GM12872 (cell line): ENCODE results near the gene SHISA3.

Experiments used
- TF ChIP-seq, protein P1 (sequence below): IDR thresholded peaks from 3 replicates; pipeline ENCODE4 v1.5.1; 2011; ENCODE audit warnings: low read depth, mild to moderate bottlenecking, low read length, moderate library complexity; ENCODE audit not compliant: insufficient read depth

SHISA3 gene

DNA sequence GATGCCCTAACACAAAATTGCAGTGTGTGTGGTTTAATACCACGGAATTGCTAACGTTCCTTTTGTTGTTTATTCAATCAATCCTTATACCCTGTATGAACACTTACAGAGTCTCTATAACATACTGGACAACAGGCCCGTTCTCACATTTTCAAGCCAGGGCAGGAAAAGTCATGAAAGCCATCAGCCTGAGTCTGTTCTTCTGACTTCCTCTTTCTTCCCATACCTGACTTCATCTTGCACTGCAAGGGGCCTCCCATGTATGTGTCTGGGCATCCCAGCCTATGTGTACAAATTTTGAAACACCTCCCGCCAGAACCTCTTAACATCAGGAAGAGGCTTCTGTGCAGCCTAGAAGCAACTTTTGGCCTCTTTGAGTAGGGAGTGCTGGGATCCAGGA, 4.9 kb upstream of the SHISA3 start:
- TF ChIP-seq, protein P1, sequence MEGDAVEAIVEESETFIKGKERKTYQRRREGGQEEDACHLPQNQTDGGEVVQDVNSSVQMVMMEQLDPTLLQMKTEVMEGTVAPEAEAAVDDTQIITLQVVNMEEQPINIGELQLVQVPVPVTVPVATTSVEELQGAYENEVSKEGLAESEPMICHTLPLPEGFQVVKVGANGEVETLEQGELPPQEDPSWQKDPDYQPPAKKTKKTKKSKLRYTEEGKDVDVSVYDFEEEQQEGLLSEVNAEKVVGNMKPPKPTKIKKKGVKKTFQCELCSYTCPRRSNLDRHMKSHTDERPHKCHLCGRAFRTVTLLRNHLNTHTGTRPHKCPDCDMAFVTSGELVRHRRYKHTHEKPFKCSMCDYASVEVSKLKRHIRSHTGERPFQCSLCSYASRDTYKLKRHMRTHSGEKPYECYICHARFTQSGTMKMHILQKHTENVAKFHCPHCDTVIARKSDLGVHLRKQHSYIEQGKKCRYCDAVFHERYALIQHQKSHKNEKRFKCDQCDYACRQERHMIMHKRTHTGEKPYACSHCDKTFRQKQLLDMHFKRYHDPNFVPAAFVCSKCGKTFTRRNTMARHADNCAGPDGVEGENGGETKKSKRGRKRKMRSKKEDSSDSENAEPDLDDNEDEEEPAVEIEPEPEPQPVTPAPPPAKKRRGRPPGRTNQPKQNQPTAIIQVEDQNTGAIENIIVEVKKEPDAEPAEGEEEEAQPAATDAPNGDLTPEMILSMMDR = no peak

DNA sequence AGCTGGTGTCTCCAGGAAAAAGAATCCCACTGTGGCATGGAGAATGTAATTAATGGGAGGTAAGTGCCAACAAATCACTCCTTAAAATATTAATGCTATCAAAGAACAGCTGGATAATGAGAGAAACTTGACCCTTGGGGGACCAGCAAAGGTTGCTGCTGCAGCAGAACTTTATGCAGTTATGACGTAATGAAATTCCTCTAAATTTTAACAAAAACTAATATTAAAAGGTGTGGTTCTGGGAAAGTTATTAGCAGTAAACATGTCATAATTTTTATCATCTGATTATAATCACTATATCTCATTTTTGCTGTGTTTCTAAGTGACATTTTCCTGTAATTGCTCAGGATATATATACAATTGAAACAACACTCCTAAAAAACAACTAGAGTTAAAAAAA, 1.7 kb upstream of the SHISA3 start:
- TF ChIP-seq, protein P1 = no peak

GRCh38 chr4:42396361-42396751, 932 bp upstream of the SHISA3 start:
- TF ChIP-seq, protein P1 = no peak

- TF ChIP-seq, protein P1 = no peak
These were observed 415 bp downstream of the SHISA3 start for GRCh38 chr4:42397635-42398170.

DNA sequence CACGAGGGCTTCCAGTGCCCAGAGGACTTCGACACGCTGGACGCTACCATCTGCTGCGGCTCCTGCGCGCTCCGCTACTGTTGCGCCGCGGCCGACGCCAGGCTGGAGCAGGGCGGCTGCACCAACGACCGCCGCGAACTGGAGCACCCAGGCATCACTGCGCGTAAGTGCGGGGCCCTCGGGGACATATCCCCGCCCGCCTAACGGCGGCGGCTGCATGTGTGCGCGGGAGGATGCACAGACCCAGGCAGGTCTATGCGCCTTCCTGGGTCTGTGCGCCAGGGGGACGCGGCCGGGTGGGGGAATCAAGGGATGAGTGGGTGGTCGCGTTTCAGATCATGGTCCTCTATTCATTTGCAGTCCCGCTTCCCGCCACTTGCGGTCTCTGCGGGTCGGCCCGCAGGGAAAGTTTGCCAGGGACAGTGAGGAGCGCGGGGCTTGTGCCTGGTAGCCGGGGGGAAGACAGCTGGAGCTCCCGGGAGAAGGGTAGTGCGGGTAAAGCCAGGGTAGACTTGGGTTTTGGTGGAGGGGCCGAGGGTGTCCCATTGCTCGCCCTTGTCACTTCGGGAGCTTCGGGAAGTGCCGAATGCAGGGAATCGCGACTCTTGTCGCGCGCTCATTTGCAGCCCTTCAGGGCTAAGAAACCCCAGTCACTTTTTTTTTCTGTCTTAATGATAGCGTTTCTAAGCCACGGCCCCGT, 1.0 kb downstream of the SHISA3 start:
- TF ChIP-seq, protein P1 = 0 out of 3 replicates have a peak, but pooled peaks have one; percentile 11

- TF ChIP-seq, protein P1 = no peak
These were observed 1.6 kb downstream of the SHISA3 start for GRCh38 chr4:42398871-42399331.

DNA sequence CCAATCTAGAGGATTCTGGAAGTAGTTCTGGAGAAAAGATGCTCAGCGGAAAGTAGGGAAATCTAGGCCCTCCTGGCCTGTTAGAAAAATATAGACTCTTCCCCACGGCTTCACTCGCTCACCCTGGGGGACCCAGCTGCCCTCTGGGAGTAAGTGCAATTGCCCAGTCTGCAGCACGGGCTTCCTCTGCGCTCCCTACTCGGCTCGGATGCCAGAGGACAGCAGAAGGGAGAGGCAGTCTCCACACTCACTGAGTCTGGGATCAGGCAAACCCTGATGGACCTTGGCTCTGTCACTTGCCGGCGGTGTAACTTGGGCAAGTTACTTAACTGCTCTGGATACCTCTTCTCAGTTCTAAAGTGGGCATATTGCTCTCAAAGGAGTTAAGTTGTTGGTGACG, 2.1 kb downstream of the SHISA3 start:
- TF ChIP-seq, protein P1 = no peak
